Thoracic aorta (tissue), 2 donors: ENCODE measurements around the gene ABCG5. TPM values are rescaled to one million over a fixed set of nuclear protein-coding genes. Genes with fewer than 3 reads are reported as not detected.

Experiments used
- ATAC-seq: fragments of 150-250 bp; one replicate; pipeline ENCODE4 v1.8.0; 2017; ENCODE audit warnings: low read depth; ENCODE audit not compliant: insufficient number of reproducible peaks, low FRiP score
- DNase-seq: peaks from one replicate; pipeline ENCODE4 v3.0.0-alpha.2; 2020; ENCODE audit warnings: low spot score
- H3K27ac ChIP-seq, 2 donors: fragments of 200-600 bp; sonication (generic); 1 replicate in 1 of 2; 2 replicates in 1 of 2; pipeline ENCODE4 v1.5.1; 2016; ENCODE audit warnings: mild to moderate bottlenecking in 2 of 2, moderate library complexity in 2 of 2
- H3K27me3 ChIP-seq: fragments of 200-600 bp; sonication (generic); replicated peaks from 2 replicates; pipeline ENCODE4 v1.6.0; 2016; ENCODE audit warnings: mild to moderate bottlenecking; ENCODE audit not compliant: insufficient read depth
- H3K36me3 ChIP-seq: fragments of 200-600 bp; sonication (generic); one replicate; pipeline ENCODE4 v1.5.1; 2016
- H3K4me1 ChIP-seq, 2 donors: fragments of 200-600 bp; sonication (generic); 1 replicate in 1 of 2; 2 replicates in 1 of 2; pipeline versions ENCODE4 v1.5.1 to v1.6.0; 2016; ENCODE audit warnings: low read depth in 2 of 2, mild to moderate bottlenecking in 1 of 2; ENCODE audit not compliant: control insufficient read depth in 1 of 2
- H3K4me3 ChIP-seq: fragments of 200-600 bp; sonication (generic); 2 replicates; pipeline ENCODE4 v1.5.1; 2016; ENCODE audit warnings: mild to moderate bottlenecking
- H3K9me3 ChIP-seq: fragments of 200-600 bp; sonication (generic); 2 replicates; pipeline ENCODE4 v1.5.1; 2016
- total RNA-seq, 2 donors: library from RNA; depleted of rRNA; stranded (reverse); fragments of >200 nt; gene quantifications; one replicate each; pipeline versions ENCODE4 v1.1.0 to v1.2.3, GENCODE V29; 2016
- TF ChIP-seq, protein P1 (sequence below): fragments of 200-600 bp; sonication (generic); IDR thresholded peaks from one replicate; pipeline ENCODE4 v1.5.1; 2019; ENCODE audit warnings: antibody characterized with exemption

Gene ABCG5
- total RNA-seq, 2 donors from 2014 or later, result not detected

DNA sequence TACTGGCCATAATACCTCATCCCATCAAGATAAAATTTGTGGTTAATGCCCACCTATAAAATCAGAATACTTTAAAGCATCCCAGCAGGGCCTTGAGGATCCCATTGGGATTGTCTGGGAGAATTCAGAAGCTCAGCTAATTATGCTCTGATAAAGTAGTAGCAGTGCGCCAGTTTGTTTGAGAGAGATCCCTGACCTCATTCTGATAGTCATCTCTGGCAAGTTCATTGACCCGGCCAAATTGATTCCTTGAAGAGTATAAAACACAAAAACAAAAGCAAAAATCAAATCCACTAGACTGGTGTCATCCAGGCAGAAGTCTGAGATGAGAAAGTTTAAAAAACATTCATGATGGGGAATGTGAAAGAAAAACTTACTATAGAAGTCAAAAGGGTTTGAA, 14.1 kb downstream of the ABCG5 start:
- ATAC-seq, result no peak
- DNase-seq, result no peak
- H3K4me1 ChIP-seq, result no peaks in the 10 kb centered on the region
- no peak overlapping the region for H3K4me3 ChIP-seq
- no peaks in the 10 kb centered on the region for H3K9me3 ChIP-seq
- TF ChIP-seq, protein P1, sequence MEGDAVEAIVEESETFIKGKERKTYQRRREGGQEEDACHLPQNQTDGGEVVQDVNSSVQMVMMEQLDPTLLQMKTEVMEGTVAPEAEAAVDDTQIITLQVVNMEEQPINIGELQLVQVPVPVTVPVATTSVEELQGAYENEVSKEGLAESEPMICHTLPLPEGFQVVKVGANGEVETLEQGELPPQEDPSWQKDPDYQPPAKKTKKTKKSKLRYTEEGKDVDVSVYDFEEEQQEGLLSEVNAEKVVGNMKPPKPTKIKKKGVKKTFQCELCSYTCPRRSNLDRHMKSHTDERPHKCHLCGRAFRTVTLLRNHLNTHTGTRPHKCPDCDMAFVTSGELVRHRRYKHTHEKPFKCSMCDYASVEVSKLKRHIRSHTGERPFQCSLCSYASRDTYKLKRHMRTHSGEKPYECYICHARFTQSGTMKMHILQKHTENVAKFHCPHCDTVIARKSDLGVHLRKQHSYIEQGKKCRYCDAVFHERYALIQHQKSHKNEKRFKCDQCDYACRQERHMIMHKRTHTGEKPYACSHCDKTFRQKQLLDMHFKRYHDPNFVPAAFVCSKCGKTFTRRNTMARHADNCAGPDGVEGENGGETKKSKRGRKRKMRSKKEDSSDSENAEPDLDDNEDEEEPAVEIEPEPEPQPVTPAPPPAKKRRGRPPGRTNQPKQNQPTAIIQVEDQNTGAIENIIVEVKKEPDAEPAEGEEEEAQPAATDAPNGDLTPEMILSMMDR, result no peak
- no peaks in the 10 kb centered on the region for H3K36me3 ChIP-seq
- H3K27ac ChIP-seq, result no peak overlapping the region
- no peaks in the 10 kb centered on the region for H3K27me3 ChIP-seq

DNA sequence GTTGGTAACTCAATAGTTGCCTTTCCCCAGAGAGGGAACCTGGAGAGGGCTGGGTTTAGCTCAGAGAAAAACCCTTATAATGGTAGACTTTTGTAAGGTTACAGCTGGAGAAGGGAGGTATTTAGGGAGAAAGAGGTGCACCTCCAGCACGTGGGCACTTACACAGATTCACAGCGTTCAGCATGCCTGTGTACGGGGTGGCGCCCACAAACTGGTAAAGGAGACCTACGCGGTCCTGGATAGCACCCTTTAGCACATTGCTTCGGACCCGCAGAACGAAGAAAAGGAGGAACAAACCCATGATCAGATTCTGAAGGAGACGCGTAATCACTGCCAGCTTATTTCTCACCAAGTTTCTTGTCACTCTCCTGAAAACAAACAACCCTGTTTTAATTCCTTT, 14.9 kb downstream of the ABCG5 start:
- Histone ChIP-seq H3K4me3 (no peak overlapping the region), H3K27ac (no peak overlapping the region), H3K27me3 (no peaks in the 10 kb centered on the region), H3K9me3 (no peaks in the 10 kb centered on the region), H3K4me1 (no peaks in the 10 kb centered on the region), H3K36me3 (no peaks in the 10 kb centered on the region)
- ATAC-seq (no peak), DNase-seq (no peak)
- TF ChIP-seq, protein P1, result no peak

DNA sequence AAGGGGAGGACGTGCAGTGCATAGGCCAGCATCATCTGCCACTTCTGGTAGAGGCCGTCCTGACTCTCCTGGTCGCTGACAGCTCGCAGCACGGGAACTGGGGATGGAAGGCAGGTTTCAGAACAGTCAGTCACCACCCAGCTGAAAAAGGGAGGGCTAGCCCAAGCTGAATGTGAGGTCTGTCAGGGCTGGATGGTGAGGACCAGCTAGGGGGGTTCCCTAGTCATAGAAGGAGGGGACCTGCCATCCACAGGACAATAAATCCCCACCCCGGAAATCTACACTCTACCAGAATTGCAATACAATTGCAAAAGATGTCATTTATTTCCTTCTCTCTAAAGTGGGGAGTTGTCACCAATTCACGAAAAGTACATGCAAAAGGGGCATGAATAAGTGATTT, 15.8 kb downstream of the ABCG5 start:
- no peaks in the 10 kb centered on the region for H3K36me3 ChIP-seq
- H3K4me1 ChIP-seq, result no peaks in the 10 kb centered on the region
- no peak for ATAC-seq
- no peak overlapping the region for H3K4me3 ChIP-seq
- no peaks in the 10 kb centered on the region for H3K27me3 ChIP-seq
- DNase-seq, result no peak
- TF ChIP-seq, protein P1, result no peak
- H3K9me3 ChIP-seq, result no peaks in the 10 kb centered on the region
- no peak overlapping the region for H3K27ac ChIP-seq

DNA sequence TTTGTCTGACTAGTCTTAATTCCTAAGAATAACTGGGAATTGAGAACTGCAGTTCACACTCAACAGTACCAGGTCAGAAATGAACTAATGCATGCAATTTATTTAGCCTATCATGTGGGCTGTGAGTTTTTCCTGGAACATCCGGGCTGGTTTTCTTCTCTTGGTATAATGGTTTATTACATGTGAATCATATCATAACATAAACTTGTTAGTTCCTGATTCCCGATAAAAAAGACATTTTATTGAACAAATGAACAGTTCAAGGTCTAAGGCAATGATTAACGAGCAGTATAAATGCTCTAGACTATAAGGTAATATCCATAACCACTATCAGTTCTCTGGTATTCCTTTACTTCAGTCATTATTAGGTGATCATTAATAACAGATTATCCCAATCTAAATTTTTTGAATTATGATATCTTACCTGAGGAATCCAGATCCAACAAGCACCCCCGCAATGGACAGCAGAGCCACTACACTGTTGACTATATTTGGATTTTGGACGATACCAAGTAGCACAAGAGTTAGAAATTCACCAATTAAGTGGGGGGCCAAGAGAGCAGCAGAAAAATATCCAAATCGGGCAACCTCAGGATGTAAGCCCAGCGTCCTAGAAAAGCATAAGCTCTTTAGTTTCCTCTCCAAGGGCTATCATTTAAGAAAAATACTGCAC, 19.0 kb downstream of the ABCG5 start:
- TF ChIP-seq, protein P1, result no peak
- no peaks in the 10 kb centered on the region for H3K4me1 ChIP-seq
- no peak overlapping the region for H3K4me3 ChIP-seq
- ATAC-seq (no peak), DNase-seq (no peak)
- no peak overlapping the region for H3K27ac ChIP-seq
- H3K9me3 ChIP-seq, result no peaks in the 10 kb centered on the region
- no peaks in the 10 kb centered on the region for H3K27me3 ChIP-seq
- H3K36me3 ChIP-seq, result no peaks in the 10 kb centered on the region

DNA sequence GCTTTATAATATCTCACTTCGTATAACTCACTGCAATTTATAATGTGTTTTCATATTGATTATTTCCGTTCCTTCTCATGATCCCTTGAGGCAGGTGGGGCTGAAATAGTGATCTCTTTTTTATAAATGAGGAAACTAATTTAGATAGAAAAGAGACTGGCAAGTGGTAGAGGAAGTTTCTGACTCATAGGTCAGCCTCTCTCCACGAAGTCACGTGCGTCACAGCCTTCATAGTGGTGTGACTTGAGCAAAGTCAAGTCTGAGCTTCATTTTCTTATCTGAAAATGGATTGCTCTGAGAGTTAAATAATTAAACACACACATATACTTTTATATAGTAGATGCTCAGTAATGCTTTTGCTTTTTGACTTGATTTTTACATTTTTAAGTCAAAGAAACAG, 19.9 kb downstream of the ABCG5 start:
- TF ChIP-seq, protein P1, result no peak
- H3K4me1 ChIP-seq, result no peaks in the 10 kb centered on the region
- no peaks in the 10 kb centered on the region for H3K36me3 ChIP-seq
- H3K27ac ChIP-seq, result no peak overlapping the region
- H3K27me3 ChIP-seq, result no peaks in the 10 kb centered on the region
- H3K9me3 ChIP-seq, result no peaks in the 10 kb centered on the region
- no peak for ATAC-seq
- no peak overlapping the region for H3K4me3 ChIP-seq
- no peak for DNase-seq
